NCI-H2029 treated with DMSO at 0.1 percent for 48 hours (cell line): ENCODE results near the gene AHNAK2.
"Not testable (repeated sequence)": the region's sequence is repeated elsewhere in the genome, so short reads cannot be mapped to it uniquely, and the experiment has no call there.

Experiments used
- DNase-seq: peaks from one replicate; lab custom pipeline; 2025; lab: John Stamatoyannopoulos, UW

The AHNAK2 gene

GRCh38 chr14:104951863-104952657 lies 26.1 kb downstream of the AHNAK2 start:
- DNase-seq, result not testable (repeated sequence)

DNA sequence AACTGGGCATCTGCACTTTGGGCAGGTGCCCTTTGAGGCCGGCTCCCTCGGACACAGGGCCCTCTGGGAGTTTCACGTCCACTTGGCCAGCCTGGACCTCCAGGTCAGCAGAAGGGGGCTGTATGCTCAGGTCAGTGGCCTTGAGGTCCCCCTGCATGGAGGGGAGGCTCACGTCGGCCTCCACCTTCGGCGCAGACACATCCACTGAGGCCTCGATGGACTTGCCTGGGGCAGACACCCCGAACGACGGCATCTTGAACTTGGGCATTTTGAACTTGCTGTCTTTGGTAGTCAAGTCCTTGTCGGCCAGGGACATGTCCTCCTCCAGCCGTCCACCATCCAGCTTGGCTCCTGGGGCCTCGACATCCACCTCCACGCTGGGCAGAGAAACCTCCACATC lies 27.5 kb downstream of the AHNAK2 start:
- not testable (repeated sequence) for DNase-seq

GRCh38 chr14:104950021-104950420 lies 28.2 kb downstream of the AHNAK2 start:
- no peak for DNase-seq

DNA sequence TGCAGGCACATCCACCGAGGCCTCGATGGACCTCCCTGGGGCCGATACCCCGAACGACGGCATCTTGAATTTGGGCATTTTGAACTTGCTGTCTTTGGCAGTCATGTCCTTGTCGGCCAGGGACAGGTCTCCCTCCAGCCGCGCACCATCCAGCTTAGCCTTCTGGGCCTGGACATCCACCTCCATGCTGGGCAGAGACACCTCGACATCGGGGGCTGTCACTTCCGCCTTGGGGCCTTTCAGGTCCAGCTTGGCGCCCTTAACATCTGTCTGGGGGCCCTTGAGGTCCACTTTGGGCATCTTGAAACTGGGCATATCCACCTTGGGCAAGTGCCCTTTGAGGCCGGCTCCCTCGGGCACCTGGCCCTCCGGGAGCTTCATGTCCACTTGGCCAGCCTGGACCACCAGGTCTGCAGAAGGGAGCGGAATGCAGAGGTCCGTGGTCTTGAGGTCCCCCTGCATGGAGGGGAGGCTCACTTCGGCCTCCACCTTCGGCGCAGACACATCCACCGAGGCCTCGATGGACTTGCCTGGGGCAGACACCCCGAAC lies 28.7 kb downstream of the AHNAK2 start:
- not testable (repeated sequence) for DNase-seq

DNA sequence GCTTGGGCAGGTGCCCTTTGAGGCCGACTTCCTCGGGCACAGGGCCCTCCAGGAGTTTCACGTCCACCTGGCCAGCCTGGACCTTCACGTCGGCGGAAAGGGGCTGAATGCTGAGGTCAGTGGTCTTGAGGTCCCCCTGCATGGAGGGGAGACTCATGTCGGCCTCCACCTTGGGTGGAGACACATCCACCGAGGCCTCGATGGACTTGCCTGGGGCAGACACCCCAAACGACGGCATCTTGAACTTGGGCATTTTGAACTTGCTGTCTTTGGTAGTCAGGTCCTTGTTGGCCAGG lies 29.5 kb downstream of the AHNAK2 start:
- no peak for DNase-seq

DNA sequence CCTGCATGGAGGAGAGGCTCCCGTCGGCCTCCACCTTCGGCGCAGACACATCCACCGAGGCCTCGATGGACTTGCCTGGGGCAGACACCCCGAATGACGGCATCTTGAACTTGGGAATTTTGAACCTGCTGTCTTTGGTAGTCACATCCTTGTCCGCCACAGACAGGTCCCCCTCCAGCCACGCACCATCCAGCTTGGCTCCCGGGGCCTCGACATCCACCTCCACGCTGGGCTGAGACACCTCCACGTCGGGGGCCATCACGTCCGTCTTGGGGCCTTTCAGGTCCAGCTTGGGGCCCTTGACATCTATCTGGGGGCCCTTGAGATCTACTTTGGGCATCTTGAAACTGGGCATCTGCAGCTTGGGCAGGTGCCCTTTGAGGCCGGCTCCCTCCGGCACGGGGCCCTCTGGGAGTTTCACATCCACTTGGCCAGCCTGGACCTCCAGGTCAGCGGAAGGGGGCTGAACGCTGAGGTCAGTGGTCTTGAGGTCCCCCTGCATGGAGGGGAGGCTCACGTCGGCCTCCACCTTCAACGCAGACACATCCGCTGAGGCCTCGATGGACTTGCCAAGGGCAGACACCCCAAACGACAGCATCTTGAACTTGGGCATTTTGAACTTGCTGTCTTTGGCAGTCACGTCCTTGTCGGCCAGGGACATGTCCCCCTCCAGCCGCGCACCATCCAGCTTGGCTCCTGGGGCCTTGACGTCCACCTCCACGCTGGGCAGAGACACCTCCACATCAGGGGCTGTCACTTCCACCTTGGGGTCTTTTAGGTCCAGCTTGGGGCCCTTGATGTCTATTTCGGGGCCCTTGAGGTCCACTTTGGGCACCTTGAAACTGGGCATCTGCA lies 30.1 kb downstream of the AHNAK2 start:
- not testable (repeated sequence) for DNase-seq

DNA sequence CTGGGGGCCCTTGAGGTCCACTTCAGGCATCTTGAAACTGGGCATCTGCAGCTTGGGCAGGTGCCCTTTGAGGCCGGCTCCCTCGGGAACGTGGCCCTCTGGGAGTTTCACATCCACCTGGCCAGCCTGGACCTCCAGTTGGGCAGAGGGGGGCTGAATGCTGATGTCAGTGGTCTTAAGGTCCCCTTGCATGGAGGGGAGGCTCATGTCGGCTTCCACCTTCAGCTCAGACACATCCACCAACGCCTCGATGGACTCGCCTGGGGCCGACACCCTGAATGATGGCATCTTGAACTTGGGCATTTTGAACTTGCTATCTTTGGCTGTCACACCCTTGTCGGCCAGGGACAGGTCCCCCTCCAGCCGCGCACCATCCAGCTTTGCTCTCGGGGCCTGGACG lies 31.0 kb downstream of the AHNAK2 start:
- not testable (repeated sequence) for DNase-seq

GRCh38 chr14:104945986-104946965 lies 31.9 kb downstream of the AHNAK2 start:
- not testable (repeated sequence) for DNase-seq

GRCh38 chr14:104945266-104945665 lies 32.9 kb downstream of the AHNAK2 start:
- DNase-seq, result not testable (repeated sequence)

GRCh38 chr14:104944436-104945205 lies 33.6 kb downstream of the AHNAK2 start:
- not testable (repeated sequence) for DNase-seq

- not testable (repeated sequence) for DNase-seq
Observed at GRCh38 chr14:104944016-104944308, 34.2 kb downstream of the AHNAK2 start.

DNA sequence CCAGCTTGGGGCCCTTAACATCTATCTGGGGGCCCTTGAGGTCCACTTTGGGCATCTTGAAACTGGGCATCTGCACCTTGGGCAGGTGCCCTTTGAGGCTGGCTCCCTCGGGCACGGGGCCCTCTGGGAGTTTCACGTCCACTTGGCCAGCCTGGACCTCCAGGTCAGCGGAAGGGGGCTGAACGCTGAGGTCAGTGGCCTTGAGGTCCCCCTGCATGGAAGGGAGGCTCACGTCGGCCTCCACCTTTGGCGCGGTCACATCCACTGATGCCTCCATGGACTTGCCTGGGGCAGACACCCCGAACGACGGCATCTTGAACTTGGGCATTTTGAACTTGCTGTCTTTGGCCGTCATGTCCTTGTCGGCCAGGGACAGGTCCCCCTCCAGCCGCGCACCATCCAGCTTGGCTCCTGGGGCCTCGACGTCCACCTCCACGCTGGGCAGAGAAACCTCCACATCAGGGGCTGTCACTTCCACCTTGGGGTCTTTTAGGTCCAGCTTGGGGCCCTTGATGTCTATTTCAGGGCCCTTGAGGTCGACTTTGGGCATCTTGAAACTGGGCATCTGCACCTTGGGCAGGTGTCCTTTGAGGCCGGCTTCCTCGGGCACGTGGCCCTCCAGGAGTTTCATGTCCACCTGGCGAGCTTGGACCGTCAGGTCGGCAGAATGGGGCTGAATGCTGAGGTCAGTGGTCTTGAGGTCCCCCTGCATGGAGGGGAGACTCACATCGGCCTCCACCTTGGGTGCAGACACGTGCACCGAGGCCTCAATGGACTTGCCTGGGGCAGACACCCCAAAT lies 34.8 kb downstream of the AHNAK2 start:
- DNase-seq, result not testable (repeated sequence)

DNA sequence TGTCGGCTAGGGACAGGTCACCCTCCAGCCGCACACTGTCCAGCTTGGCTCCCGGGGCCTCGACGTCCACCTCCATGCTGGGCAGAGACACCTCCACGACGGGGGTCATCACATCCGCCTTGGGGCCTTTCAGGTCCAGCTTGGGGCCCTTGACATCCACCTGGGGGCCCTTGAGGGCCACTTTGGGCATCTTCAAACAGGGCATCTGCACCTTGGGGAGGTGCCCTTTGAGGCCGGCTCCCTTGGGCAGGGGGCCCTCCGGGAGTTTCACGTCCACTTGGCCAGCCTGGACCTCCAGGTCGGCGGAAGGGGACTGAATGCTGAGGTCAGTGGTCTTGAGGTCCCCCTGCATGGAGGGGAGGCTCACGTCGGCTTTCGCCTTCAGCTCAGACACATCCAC lies 35.6 kb downstream of the AHNAK2 start:
- DNase-seq, result no peak

GRCh38 chr14:104941508-104942365 lies 36.4 kb downstream of the AHNAK2 start:
- DNase-seq, result no peak

DNA sequence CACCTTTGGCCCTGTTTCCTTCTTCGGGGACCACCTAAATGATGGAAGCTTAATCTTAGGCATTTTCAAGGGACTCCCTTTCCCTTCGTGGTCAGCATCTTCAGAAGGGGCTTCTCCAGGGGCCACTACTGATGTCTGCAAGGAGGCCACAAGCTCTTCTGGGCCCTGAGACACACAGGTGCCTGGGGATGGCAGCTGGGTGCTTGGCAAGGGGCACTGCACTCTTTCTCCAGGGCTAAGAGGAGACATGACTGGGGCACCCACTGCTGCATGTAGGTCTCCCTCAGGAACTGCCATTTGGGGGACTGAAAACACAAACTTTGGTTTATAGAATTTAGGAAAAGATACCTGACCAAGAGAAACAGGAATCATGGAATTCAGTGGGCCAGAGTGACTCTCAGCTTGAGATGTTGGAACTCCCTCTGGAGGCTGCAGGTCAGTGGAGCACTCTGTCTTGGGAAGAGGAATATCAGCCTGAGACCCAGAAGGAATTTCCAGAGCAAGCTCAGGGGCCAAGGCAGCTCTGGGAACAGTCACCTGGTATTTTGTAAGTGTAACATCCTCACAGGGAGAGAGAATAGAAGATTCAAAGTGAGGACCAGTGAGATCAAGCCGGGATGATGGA lies 37.5 kb downstream of the AHNAK2 start:
- no peak for DNase-seq

DNA sequence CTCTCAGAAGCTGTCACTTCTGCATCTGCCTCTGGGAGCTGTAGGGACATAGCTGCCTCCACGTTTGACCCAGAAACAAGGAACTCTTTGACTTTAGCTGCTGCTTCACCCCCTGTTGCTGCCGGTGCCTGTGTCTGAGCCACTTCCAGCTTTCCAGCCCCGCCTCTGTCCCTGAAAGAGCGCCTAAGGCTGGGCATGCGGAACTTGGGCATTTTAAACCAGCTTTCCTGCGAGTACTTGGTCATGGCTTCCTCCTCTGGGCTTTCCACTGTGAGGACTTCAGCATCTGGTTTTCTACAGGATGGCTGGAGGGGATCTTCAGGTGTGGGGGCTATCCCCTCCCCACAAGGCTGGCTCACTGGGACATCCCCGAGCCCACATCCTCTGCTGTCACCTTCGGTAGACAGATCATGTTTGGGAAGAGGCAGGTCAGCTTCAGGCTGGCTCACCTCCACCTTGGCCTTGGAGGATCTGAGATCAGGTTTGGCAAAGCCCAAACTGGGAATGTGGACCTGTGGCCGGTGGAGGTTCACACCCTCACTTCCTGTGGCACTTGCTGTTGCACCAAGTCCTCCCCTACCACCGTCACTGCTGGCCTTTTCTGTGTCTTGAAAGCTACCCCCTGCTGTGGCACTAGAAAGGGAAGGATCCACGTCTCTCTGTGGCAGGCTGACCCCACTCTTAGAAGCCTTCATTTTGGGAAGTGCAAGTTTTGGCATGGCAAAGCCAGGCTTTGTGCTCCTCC lies 38.3 kb downstream of the AHNAK2 start:
- no peak for DNase-seq

DNA sequence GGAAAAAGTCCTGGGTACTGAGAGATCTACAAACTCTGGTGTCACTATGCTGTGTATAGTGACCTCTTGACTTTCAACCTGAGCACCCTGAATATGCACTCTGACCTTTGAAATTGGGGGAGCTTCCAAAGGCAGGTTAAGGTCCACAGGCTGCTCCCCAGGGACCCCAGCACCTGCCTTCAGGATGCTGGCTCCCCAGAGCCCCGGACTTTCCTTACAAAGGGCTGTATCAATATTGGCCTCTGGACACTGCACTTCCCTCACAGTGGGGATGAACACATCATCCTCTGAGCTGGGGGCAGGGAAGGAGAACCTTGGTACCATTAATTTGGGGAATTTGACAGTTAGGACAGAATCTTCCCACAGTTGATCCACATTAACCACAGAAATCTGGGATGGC lies 39.2 kb downstream of the AHNAK2 start:
- no peak for DNase-seq

DNA sequence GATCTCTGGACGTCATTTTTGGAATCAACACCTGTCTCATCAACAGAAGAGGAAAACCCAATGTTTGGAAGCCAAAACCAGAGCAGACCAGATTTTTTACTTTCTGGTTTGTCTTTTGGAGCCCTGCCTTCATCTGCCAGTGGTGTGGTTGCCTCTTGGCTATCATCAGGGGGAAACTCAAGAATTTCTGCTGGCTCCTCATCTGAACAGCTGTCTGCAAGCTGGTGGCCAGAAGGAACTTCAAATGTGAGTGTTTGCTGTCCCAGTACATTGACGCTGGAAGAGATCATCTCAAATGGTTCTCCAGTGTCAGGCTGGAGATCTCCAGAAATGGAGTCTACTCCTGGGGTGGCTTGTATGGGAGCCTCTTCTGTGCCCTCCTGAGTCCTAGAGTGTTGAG lies 39.7 kb downstream of the AHNAK2 start:
- no peak for DNase-seq
